GM12875 (cell line): ENCODE data around the gene GPR25.

Experiments used
- H3K4me3 ChIP-seq: one replicate; pipeline ENCODE4 v1.5.1; 2011; ENCODE audit warnings: low read depth, low read length, control low read depth
- CTCF ChIP-seq: IDR thresholded peaks from 2 replicates; pipeline ENCODE4 v1.5.1; 2011; ENCODE audit warnings: low read depth, mild to moderate bottlenecking, control low read depth, inconsistent platforms, low read length, moderate library complexity, borderline replicate concordance; ENCODE audit not compliant: insufficient read depth

The GPR25 gene

GRCh38 chr1:200873671-200874397, 1.1 kb downstream of the GPR25 start:
- peak overlapping the region; percentile 53 for H3K4me3 ChIP-seq
- 0 out of 2 replicates have a peak, but pooled peaks have one; percentile 3 for TF ChIP-seq CTCF

DNA sequence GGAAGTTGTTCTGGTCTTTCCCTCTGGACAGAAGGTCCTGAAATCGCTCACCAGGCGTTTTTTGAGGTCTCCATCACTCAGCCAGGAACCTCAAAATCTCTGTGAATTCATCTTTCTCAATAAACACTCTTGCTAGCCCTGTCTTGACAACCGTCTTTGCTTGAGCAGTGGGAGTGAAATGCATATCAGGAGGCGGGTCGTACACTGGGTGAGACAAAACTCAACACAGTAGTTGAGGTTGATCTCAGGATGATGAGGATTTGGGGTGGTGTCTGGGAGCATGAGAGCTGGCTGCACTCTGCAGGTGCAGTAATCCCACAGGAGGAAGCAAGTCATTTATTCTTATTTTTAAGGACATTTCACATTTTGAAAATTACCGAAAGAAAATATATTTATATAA, 1.9 kb downstream of the GPR25 start:
- TF ChIP-seq CTCF = no peak
- H3K4me3 ChIP-seq = peak overlapping the region; percentile 53

GRCh38 chr1:200875416-200875815, 2.6 kb downstream of the GPR25 start:
- no peak overlapping the region for H3K4me3 ChIP-seq
- no peak for TF ChIP-seq CTCF

GRCh38 chr1:200877010-200877409, 4.2 kb downstream of the GPR25 start:
- H3K4me3 ChIP-seq = no peak overlapping the region
- TF ChIP-seq CTCF = no peak

GRCh38 chr1:200877839-200878551, 5.2 kb downstream of the GPR25 start:
- H3K4me3 ChIP-seq = no peak overlapping the region
- TF ChIP-seq CTCF = no peak

DNA sequence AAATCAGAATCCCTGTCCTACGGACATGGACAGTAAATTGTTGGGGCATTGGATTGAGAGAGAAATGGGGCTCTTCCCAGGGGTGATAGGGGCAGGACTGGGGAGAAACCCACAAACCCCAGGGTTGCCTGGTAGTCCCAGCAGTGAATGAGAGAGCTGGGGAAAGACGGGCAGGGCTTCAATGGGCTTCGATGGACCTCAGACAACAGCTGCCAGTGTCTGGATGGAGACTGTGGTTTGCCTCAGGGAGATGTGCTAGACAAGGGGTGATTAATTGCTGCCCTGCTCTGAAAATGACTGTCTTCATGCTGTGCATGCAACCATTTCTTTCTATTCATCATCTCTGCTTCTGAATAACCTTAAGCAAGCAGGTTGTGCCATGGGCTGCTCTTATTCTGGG, 7.4 kb downstream of the GPR25 start:
- TF ChIP-seq CTCF = no peak
- no peak overlapping the region for H3K4me3 ChIP-seq

GRCh38 chr1:200883118-200883517, 10.3 kb downstream of the GPR25 start:
- H3K4me3 ChIP-seq = no peak overlapping the region
- TF ChIP-seq CTCF = no peak
